GM18909 (cell line): ENCODE data around the gene PEX14.

Experiments used
- ATAC-seq: cut with Tn5 transposase; IDR thresholded peaks from one replicate; pipeline ENCODE4 v1.9.1; 2021; ENCODE audit warnings: mild to moderate bottlenecking; ENCODE audit not compliant: unreplicated experiment, poor library complexity

Gene PEX14

DNA sequence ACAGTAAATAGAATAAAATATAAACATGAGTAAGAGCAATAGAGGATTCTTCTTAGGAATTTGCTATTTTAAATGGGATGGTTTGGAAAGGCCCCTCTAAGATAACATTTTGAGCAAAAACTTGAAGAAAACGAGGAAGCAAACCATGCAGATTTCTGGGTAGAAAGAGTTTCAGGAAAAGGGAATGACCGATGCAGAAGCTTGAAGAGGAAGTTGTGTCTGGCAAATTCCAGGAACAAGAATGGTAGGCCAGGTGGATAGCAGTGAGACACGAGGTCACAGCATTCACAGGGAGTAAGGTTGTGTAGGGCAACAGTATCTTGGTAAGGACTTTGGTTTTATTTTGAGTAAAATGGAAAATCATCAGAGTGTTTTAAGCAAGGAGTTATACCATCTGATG lies 108.9 kb downstream of the PEX14 start:
- ATAC-seq, result no peak

DNA sequence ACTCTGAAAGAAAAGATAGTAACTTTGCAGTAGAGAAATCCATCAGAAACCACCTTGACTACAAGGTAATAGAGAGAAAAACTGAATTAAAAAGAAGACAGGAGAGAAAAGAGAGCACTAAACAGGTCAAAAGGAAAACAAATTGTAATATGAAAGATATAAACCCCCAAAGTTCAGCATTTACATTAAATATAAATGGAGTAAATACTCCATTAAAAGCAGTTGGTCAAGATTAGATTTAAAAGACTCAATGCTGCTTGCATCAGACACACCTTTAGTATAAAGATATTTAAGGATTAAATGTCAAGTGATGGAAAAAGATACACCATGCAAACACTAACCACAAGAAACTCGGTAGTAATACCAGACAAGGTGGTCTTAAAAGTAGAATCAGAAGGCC lies 110.5 kb downstream of the PEX14 start:
- ATAC-seq, result no peak

DNA sequence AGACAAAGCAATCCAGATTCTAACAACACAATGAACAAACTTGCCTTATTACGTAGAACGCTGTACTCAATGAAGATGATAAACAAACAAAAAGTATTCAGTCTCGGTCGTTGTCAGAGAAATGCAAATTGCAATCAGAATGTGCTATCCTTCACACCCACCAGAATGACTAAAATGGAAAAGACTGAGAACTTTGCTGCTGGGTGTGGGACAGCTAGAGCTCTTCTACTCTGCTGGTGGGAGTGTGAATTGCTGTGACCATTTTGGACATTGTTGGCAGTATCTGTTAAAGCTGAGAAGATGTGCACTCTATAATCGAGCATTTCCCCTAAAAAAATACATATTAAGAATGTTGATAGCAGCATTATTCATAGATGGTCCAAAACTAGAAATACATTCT lies 111.4 kb downstream of the PEX14 start:
- no peak for ATAC-seq

DNA sequence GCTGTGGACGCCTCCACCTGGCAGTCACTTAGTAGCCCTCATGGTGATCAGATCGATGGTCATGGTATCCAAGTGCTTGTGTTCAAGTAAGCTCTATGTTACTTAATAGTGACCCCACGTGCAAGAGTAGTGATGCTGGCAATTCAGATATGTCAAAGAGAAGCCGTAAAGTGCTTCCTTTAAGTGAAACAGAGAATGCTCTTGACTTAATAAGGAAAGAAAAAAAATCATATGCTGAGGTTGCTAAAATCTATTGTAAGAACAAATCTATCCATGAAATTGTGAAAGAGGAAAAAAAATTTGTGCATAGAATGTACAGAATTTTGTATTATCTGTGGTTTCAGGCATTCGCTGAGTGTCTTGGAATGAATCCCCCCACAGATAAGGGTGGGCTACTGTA lies 113.9 kb downstream of the PEX14 start:
- no peak for ATAC-seq

DNA sequence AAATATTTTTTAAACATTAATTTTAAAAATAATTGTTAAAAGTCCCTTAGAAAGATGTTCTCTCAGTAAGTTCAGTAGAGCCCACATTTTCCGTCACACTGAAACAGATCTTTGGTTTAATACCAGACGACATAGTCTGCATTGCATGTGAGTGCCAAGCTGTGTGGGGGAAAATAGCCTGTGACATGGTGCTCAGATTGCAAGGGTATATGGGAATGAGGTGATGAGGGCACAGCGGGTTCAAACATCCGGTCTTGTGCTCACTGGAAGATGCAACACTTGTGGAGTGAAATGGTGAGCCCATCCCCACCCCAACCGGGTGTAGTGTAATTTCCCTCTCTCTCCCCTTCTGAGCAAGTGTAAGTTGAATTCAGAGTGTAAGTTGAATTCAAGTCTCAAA lies 114.3 kb downstream of the PEX14 start:
- ATAC-seq, result no peak

DNA sequence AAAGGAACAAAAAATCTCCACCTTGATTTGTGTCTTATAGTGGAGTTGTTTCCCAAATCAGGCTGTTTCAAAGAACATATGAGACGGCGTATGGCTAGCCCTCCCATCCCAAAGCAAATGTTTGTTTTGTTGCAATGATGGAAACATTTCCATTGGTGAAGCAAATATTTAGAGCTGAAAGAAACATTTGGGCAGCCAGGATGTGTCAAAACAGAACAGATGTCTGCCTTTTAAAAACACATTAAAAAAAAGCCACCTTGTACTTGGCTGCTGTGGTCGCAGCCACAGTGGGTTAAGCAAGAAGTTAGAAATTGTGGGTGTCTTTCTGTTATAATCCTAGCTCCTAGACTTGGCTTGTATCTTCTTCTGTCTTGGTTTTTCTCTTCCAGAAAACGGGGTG lies 116.3 kb downstream of the PEX14 start:
- ATAC-seq, result no peak

DNA sequence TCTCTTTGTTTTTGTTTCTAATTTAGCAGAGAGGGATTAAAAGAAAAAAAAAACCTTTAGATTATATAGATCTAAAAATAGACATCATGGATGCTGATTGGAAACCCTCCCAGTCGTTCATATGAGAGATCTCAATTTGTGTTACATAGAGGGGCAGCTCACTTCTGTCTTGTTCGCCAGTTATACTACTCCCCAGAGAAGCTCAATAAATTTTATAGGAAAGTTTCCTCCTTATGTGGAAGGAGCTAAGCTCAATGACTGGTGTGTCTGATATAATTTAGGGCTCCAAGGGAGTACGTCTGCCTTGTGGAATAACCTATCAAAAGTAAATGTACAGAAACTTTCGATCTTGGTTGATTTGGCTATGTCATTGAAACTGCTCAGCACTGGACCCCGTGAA lies 117.6 kb downstream of the PEX14 start:
- ATAC-seq, result no peak

DNA sequence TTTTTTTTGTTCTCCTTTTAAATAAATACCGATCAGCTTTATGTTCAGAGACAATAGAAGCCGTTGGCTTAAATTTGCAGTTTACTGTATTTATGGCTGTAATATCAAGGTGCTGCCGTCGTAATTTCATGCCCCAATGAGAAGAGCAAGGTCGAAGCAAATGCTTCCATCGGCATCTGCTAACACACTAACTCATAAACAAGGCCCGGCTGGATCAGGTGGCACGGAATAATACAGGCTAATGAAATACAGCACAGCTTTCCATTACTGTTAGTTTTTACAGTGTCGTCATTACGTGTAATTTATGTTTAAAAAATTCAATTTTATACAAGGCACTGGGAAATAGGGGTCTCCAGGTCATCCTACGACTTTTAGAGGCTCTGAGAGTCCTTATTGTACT lies 119.0 kb downstream of the PEX14 start:
- no peak for ATAC-seq

DNA sequence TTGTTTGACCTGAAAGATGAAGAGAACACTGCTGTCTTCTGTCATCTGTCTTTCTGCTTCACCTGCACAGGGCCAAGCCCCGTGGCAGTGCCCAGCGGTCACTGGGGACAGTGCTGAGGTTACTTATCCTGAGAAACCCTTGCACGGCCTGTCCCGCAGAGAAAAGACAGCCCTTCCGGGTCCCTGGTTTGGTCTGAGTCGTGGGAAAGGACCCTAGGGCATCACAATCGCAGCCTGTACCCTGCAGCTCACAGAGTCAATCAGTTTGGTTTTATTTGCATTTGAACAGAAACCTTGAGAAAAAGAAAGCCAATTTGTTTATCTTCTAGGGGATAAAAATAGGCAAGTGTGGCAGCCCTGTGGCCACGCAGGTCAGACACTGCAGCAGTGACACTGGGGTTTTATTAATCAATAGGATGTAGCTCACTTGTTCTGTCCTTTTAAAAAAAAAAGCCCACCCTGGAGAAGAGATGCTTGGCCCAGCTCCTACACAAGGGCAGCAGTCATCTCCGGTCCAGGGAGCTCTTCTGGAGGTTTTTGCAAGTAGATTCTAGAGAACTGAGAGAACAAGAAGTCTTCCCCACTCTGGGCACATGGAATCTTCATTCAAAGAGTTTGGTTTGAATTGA lies 120.0 kb downstream of the PEX14 start:
- ATAC-seq, result no peak

DNA sequence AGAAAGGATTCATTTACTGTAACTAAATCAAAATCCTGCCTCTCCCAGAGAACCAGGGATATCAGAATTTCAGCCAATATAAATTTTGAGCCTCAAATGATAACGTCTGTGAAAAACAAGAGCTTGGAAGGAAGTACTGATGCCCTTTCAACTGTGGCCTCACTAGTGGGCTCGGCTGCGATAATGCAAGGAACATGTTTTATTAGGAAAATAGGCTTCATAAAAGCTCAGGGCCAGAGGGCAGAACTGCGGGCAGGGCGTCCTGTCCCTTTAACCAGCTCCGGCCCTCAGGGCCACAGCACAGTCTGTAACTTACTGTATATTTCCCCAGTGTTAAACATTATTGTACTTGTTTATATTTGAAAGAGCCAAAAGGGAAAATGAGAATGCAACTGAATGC lies 122.0 kb downstream of the PEX14 start:
- ATAC-seq, result no peak

DNA sequence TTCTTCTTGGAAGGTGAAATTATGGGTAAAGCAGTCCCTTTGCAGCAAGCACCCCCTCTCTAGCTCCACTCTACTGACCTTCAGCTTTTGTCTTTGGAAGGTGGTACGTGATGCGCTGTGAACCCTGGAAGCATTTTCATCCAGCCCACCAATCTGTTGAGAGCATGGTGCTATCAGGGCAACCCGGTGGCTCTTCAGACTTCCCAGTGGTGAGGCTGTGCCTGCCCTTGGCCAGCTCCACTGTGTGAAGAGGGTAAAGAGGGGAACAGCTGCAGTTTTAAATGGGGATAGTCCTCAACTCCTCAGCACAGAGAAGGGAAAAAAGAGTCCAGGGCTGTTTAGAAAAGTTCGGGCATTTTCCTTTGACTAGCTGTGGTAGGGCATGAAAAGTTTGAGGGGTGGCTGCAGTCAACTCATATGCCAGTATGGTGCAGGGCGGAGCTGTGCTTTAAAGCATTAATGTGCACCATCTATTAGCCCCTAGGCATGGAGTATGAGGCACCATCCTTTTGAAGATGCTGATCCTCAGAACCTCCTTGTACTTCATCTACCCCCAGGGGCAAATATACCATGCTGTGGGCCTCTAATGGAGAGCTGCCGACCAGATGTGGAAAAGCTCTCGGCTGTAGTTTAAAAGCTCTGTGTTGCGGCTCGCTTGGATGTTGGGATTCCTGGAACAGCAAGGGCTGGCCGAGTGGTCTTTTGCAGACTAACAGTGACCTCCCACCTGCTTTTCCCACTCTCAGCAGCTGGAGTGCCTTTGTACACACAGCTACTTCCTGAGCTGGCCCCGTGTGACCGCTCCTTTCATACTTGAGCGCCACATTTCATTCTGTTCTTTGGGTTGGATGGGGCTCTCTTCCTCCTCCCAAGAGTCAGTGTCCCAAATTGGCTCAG lies 123.0 kb downstream of the PEX14 start:
- no peak for ATAC-seq

DNA sequence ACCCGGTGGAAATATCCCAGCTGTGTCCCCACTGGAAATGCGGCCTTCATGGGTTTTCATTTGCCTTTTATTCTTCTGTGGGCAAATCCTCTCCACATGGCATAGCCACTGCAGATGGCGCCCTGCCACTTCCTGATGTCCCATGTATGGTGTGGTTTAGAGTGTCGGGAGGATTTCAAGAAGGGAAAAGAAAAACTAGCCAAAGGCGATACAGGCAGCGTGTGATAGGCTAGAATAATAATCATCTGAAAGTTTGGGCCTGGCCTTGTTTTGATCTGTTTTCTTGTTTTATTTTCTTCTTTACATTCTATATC lies 123.6 kb downstream of the PEX14 start:
- no peak for ATAC-seq

DNA sequence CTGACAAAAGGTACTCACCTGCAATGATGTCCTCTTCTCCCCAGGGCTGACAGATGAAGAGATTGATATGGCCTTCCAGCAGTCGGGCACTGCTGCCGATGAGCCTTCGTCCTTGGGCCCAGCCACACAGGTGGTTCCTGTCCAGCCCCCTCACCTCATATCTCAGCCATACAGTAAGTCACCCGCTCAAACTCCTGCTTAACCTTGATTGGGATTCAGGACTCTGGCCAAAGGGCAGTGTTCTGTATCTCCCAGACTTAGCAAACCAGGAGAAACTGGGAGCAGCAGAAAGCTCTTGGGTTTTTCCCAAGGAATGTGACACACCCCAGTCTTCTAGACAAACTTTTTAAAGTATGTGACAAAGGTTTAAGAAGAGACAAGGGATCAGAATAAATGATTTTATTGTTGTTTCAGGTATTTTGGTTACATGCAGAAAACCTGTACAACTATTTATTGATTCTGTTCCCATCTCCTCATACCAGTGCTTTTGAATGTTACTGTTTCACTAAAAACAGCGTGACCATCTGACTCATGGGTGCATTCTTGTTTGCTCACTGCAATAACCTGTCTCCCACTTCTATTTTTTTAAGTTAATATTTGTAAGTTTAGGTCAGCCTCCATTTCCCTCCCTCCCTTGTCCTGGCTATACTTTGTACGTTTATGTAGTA lies 124.6 kb downstream of the PEX14 start:
- ATAC-seq, result no peak

DNA sequence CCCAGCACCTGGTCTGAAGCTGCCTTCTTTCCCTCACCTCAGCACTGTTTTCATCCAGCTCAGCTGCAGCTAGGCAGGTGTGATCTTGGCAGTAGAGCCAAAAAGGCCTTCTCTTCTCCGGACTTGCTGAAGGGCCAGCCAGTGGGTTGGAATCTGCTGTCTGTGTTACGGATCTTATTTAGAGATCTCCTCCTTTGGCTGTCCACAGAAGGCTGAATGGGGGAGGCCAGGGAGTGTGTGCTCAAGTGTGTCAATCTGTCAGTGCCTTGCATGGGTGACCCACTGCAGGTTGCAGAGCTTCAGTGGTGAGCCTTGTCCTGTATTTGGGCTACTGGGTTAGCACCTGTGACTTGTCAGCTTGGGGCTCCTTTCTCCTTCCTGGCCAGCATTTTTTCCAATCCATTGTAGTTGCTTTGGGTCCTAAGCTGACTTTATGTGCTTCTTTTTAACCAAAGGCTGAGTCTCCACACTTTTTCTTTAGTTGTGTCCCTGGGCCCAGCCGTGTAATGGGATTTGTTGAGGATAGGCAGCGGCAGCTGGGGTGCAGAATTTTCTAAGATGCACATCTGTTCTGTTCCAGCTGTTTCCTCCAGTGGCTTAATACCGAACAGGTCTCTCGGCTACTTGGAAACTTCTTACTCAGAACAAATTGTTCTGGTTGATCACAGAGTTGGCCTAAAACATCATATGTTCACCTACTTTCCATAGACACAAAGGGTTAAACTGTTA lies 126.8 kb downstream of the PEX14 start:
- no peak for ATAC-seq

DNA sequence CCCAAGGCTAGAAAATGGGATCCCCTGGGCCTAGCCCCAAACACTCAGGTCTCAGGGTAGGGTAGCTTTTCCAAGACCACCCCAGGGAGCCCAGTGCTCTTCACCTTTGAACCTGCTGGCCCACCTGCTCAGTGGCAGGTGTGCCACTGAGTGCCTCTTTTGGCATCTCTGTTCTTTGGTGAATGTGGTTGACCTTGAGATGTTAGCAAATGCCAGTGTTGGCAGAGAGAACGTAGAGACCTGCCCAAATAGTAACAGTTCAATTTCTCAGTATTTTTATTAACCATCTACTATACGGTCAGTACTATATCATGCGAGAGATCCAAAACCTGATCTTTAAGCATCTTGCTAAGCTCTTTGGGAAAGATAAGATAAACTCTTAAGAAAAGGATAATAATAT lies 128.2 kb downstream of the PEX14 start:
- no peak for ATAC-seq

DNA sequence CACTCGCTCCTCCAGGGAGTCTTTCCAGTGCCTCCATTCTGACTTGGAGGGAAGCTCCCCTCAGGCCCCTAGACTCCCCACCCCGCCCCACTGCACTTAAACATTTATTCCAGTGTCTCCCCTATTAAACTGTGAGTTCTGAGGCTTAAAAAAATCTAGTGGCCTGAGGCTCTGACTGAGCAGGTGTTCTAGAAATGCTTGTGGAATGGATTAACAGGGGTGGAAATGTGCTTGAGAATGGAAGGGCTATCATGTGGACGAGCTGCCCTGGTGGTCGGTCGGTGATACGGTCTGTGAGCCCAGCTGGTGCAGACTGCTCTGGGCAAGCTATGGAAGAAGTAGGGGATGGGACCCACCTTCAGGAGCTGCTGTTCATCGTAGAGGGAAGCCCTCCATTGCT lies 130.2 kb downstream of the PEX14 start:
- ATAC-seq, result no peak

DNA sequence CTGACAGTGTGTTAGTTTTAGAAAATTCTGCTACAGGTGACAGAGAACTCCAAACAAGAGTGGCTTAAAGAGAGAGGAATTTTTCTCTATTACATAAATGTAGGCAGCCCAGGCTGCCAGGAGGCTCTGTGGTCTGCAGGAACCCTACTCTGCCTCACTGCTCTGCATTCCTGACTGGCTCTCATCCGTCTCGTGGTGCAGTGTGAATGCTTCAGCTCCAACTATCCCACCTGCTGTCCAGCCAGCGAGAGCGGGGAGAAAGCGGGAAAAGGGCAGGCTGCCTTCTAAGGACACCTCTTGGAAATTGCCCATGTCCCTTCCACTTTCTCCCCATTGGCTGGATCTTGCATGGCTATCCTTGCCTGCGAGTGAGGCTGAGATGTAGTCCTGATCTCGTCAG lies 131.3 kb downstream of the PEX14 start:
- ATAC-seq, result no peak

DNA sequence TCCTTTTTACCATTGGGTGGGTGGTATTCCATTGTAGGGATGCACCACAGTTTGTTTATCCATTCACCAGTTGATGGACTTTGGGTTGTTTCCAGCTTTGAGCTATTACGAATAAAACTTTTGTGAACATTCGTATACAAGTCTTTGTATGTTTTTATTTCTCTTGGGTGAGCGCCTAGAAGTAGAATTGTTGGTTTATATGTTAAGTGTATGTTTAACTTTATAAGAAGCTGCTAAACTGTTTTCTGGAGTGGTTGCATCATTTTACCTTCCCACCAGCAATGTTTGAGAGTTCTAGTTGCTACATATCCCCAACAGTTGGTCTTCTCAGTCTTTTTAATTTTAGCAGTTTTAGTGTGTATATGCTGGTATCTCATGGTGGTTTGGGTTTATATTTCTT lies 132.5 kb downstream of the PEX14 start:
- ATAC-seq, result no peak

DNA sequence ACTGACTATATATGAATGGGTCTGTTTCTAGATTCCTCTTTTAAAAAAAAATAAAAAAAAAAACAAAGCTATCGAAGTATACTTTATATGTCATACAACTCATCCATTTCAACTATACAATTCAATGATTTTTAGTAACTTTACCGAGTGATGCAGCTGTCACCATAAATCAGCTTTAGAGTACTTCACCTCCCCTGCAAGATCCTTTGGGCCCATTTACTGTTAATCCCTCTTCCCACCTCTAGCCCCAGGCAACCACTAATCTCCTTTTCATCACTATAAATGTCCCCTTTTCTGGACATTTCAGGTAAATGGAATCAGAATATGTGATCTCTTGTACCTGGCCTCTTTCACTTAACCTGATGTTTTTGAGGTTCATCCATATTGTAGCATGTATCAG lies 133.9 kb downstream of the PEX14 start:
- no peak for ATAC-seq

DNA sequence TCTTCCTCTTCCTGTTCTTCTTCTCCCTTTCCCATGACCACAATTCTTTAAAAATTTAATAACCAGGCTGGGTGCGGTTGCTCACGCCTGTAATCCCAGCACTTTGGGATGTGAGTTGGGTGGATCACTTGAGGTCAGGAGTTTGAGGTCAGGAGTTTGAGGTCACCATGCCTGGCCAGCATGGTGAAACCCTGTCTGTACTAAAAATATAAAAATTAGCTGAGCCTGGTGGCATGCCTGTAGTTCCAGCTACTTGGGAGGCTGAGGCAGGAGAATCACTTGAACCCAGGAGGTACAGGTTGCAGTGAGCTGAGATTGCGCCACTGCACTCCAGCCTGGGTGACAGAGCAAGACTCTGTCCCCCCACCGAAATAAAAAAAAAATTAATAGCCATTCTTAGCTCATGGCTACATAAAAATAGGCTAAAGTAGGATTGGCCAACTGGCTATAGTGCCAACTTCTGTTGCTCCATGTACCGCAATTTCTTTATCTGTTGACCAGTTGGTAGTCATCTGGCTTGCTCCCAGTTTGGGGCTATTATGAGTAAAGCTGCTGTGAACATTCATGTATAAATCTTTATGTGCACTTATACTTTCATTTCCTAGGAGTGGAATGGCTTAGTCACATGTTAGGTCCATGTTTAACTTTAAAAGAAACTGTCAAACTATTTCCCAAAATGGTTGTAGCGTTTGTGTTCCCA lies 136.3 kb downstream of the PEX14 start:
- no peak for ATAC-seq
